Chondrocyte (in vitro differentiated cells): Measurements from ENCODE around the gene IL1RAPL1. TPM values are rescaled to one million over a fixed set of nuclear protein-coding genes. Genes with fewer than 3 reads are reported as not detected.

ENCODE experiments used
- DNase-seq: peaks from one replicate; pipeline ENCODE4 v3.0.0; 2021; ENCODE audit warnings: mixed read lengths, low spot score
- H3K27ac Mint-ChIP-seq: one replicate; pipeline ENCODE4 v1.8.0; 2021; ENCODE audit warnings: mild to moderate bottlenecking, moderate library complexity, mixed read lengths; ENCODE audit not compliant: unreplicated experiment
- H3K27me3 Mint-ChIP-seq: 2 replicates; pipeline ENCODE4 v1.8.0; 2021; ENCODE audit warnings: low read depth, mixed read lengths
- H3K36me3 Mint-ChIP-seq: 2 replicates; pipeline ENCODE4 v1.8.0; 2021; ENCODE audit warnings: low read depth, mixed read lengths
- H3K4me1 Mint-ChIP-seq: 2 replicates; pipeline ENCODE4 v1.8.0; 2021; ENCODE audit warnings: low read depth, mild to moderate bottlenecking, mixed read lengths
- H3K4me3 Mint-ChIP-seq: one replicate; pipeline ENCODE4 v1.8.0; 2021; ENCODE audit warnings: mild to moderate bottlenecking, moderate library complexity, mixed read lengths; ENCODE audit not compliant: unreplicated experiment
- H3K9me3 Mint-ChIP-seq: 2 replicates; pipeline ENCODE4 v1.8.0; 2021; ENCODE audit warnings: low read depth, mixed read lengths
- total RNA-seq: library from RNA; stranded (reverse); gene quantifications from 3 replicates; pipeline ENCODE4 v1.2.1, GENCODE V29; 2021
- TF ChIP-seq, protein P1 (sequence below): fragments of 200-600 bp; sonication (generic); IDR thresholded peaks from 2 replicates; pipeline ENCODE4 v1.5.0; 2021; ENCODE audit warnings: antibody characterized with exemption, mild to moderate bottlenecking, moderate library complexity

Gene IL1RAPL1
- total RNA-seq, 1 donor from 2014 or later, result not detected

DNA sequence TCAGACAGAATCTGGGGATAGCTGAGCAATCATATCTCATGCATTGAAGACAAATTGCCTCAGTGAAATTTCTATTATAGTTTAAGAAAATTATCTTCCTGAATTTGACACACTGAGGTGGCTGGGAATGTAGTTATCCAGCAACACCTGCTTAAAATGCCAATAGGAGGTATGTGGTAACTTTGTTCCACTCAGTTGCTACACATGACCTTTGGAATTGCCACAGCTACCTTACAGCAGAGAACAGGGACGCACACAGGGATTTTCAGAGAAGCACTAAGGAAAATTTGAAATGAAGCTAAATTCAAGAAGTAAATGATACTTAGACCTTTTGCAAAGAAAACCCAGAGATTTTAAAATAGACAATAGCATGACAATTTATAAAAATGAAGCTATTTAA, 264.6 kb downstream of the IL1RAPL1 start:
- Mint-ChIP-seq H3K27ac (no peak overlapping the region), H3K4me3 (no peak overlapping the region), H3K36me3 (no peaks in the 10 kb centered on the region)

DNA sequence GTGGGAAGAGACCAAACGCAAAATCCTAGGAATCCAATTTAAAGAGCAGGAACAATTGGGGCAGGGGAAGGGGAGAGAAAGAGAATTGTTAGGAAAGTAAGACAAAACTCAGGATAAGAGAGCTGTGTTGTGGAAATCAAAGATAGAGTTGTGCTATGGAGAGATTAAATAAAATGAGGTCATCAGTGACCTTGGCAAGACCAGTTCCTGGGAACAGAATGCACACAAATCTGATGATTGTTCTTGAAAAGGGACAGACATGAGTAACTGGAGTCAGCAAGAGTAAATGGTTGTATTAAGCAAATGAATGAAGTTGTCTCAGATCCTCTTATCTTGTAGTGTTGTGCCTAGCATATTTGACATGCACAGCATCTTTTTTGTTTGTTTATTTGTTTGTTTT, 267.4 kb downstream of the IL1RAPL1 start:
- no peak overlapping the region for H3K4me3 Mint-ChIP-seq
- no peak for DNase-seq

More for the DNA sequence above, 264.6 kb downstream of the IL1RAPL1 start:
- no peak for DNase-seq
- TF ChIP-seq, protein P1, sequence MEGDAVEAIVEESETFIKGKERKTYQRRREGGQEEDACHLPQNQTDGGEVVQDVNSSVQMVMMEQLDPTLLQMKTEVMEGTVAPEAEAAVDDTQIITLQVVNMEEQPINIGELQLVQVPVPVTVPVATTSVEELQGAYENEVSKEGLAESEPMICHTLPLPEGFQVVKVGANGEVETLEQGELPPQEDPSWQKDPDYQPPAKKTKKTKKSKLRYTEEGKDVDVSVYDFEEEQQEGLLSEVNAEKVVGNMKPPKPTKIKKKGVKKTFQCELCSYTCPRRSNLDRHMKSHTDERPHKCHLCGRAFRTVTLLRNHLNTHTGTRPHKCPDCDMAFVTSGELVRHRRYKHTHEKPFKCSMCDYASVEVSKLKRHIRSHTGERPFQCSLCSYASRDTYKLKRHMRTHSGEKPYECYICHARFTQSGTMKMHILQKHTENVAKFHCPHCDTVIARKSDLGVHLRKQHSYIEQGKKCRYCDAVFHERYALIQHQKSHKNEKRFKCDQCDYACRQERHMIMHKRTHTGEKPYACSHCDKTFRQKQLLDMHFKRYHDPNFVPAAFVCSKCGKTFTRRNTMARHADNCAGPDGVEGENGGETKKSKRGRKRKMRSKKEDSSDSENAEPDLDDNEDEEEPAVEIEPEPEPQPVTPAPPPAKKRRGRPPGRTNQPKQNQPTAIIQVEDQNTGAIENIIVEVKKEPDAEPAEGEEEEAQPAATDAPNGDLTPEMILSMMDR, result no peak
- no peaks in the 10 kb centered on the region for H3K27me3 Mint-ChIP-seq
- H3K4me1 Mint-ChIP-seq, result no peaks in the 10 kb centered on the region
- H3K9me3 Mint-ChIP-seq, result no peaks in the 10 kb centered on the region

GRCh38 chrX:28876408-28876807, 289.2 kb downstream of the IL1RAPL1 start:
- DNase-seq, result no peak
- no peak overlapping the region for H3K4me3 Mint-ChIP-seq
- peaks cover 3% of the 10 kb centered on the region for H3K9me3 Mint-ChIP-seq
- no peak overlapping the region for H3K27ac Mint-ChIP-seq
- no peaks in the 10 kb centered on the region for H3K36me3 Mint-ChIP-seq
- H3K27me3 Mint-ChIP-seq, result no peaks in the 10 kb centered on the region
- TF ChIP-seq, protein P1, result no peak
- H3K4me1 Mint-ChIP-seq, result no peaks in the 10 kb centered on the region

More for the DNA sequence above, 267.4 kb downstream of the IL1RAPL1 start:
- Mint-ChIP-seq H3K36me3 (no peaks in the 10 kb centered on the region), H3K27me3 (no peaks in the 10 kb centered on the region), H3K4me1 (no peaks in the 10 kb centered on the region), H3K9me3 (no peaks in the 10 kb centered on the region), H3K27ac (no peak overlapping the region)
- TF ChIP-seq, protein P1, result no peak

DNA sequence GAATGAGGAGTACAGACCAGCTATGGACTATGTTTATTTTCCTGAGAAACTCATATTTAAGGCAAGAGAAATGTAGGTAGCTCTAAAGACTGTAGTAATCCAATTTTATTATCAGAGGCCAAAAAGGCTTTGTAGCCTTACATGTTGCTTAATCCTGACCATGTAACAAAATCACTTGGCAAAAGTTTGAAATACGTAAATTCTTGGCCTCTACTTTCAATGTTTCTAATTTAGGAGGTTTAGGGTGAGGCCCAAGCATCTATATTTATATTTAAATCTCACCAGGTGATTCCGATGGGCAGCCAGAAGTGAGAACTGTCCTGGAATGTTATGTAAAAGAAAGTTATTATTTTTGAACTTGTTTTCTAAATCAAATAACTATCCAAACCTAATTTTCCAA, 289.7 kb downstream of the IL1RAPL1 start:
- peaks cover 8% of the 10 kb centered on the region for H3K9me3 Mint-ChIP-seq
- no peak for DNase-seq
- no peak overlapping the region for H3K27ac Mint-ChIP-seq
- H3K4me3 Mint-ChIP-seq, result no peak overlapping the region
- TF ChIP-seq, protein P1, result no peak
- no peaks in the 10 kb centered on the region for H3K36me3 Mint-ChIP-seq
- no peaks in the 10 kb centered on the region for H3K27me3 Mint-ChIP-seq
- no peaks in the 10 kb centered on the region for H3K4me1 Mint-ChIP-seq

GRCh38 chrX:28880136-28880535, 292.9 kb downstream of the IL1RAPL1 start:
- no peaks in the 10 kb centered on the region for H3K27me3 Mint-ChIP-seq
- H3K27ac Mint-ChIP-seq, result no peak overlapping the region
- H3K4me1 Mint-ChIP-seq, result no peaks in the 10 kb centered on the region
- TF ChIP-seq, protein P1, result no peak
- H3K36me3 Mint-ChIP-seq, result no peaks in the 10 kb centered on the region
- no peak overlapping the region for H3K4me3 Mint-ChIP-seq
- peaks cover 8% of the 10 kb centered on the region for H3K9me3 Mint-ChIP-seq
- DNase-seq, result no peak
